ENCODE data around the gene JAZF1. TPM values are rescaled to one million over a fixed set of nuclear protein-coding genes. Genes with fewer than 3 reads are reported as not detected.

Gene JAZF1
- total RNA-seq, 1 experiment from 2014 or later, result 9.1 TPM

GRCh38 chr7:27840313-27840712 lies 340.3 kb downstream of the JAZF1 start:
- Histone ChIP-seq H4K8ac (replicated peaks; ENCODE audit: insufficient read length, low read depth, low read length) (no peak overlapping the region), H3K9me3 (ENCODE audit: control insufficient read depth, low read depth, low read length) (no peaks in the 10 kb centered on the region), H3K23me2 (ENCODE audit: insufficient read length, low read depth, low read length, poor library complexity, severe bottlenecking) (no peaks in the 10 kb centered on the region), H3K4me2 (ENCODE audit: insufficient read depth, insufficient read length, low read length) (no peak overlapping the region), H3K23ac (ENCODE audit: insufficient read length, low read depth, low read length) (no peak overlapping the region), H4K5ac (ENCODE audit: insufficient read length, low read depth, low read length) (no peak overlapping the region), H4K91ac (ENCODE audit: insufficient read length, low read depth, low read length) (no peak overlapping the region), H3K79me2 (ENCODE audit: insufficient read depth, low read length) (no peaks in the 10 kb centered on the region), H3K27me3 (ENCODE audit: insufficient read depth, low read length) (0 out of 2 replicates have a peak, but pooled peaks cover under 1% of the 10 kb centered on the region), H3K14ac (ENCODE audit: insufficient read depth, low read length) (no peak overlapping the region), H3K4me1 (ENCODE audit: insufficient read depth, low read length) (no peaks in the 10 kb centered on the region; the same call in 1 of the 2 replicates), H2BK15ac (ENCODE audit: low read depth, low read length) (no peak overlapping the region), H2BK12ac (ENCODE audit: insufficient read length, low read depth, low read length) (no peak overlapping the region), H2BK5ac (ENCODE audit: insufficient read length, low read length) (no peak overlapping the region), H4K20me1 (ENCODE audit: control insufficient read depth, insufficient read depth, insufficient read length) (no peaks in the 10 kb centered on the region), H3K56ac (ENCODE audit: insufficient read length, low read depth, low read length) (no peak overlapping the region), H3K18ac (ENCODE audit: insufficient read length, low read depth, low read length) (no peak overlapping the region), H2AK5ac (ENCODE audit: insufficient read length, low read length) (no peak overlapping the region), H2BK120ac (ENCODE audit: low read depth, low read length, poor library complexity, severe bottlenecking) (no peak overlapping the region), H2AFZ (ENCODE audit: low read length) (no peak overlapping the region), H3K79me1 (ENCODE audit: insufficient read depth, low read depth, low read length, poor library complexity, severe bottlenecking) (no peaks in the 10 kb centered on the region), H3K4ac (ENCODE audit: low read depth, low read length) (no peak overlapping the region), H2BK20ac (ENCODE audit: low read depth, low read length, poor library complexity, severe bottlenecking) (no peak overlapping the region), H3T11ph (ENCODE audit: low read length) (no peak overlapping the region), H3K9ac (ENCODE audit: extremely low read depth, insufficient read length, low read length) (no peak overlapping the region), H3K27ac (ENCODE audit: insufficient read length, low read depth, low read length) (no peak overlapping the region)
- Mint-ChIP-seq H3K4me1 (peaks cover 30 to 32% of the 10 kb centered on the region in 2 experiments), H3K36me3 (ENCODE audit: insufficient read depth in 1 of 3, low read depth in 3 of 3) (peaks cover 0 to 3% (median 0%) of the 10 kb centered on the region in 3 experiments; a peak in 1 of 7 replicates), H3K27ac (no peak overlapping the region; a peak in 1 of 7 replicates), H3K9me3 (no peaks in the 10 kb centered on the region), H3K4me3 (no peak overlapping the region), H3K27me3 (ENCODE audit: low read depth) (no peaks in the 10 kb centered on the region)
- WGBS (ENCODE audit: extremely low coverage, insufficient read length, low lambda C conversion rate), result no CpG with 5 or more reads among the region's 8 CpGs
- TF ChIP-seq CTCF (conservative IDR thresholded peaks at IDR 0.05), result no peak
- no peak for DNase-seq
